HG03565 (cell line): ENCODE measurements around the gene EFEMP2.
"Not testable (repeated sequence)": the region's sequence is repeated elsewhere in the genome, so short reads cannot be mapped to it uniquely, and the experiment has no call there.

Experiments
- ATAC-seq: cut with Tn5 transposase; IDR thresholded peaks from one replicate; pipeline ENCODE4 v1.9.1; 2021; ENCODE audit warnings: mild to moderate bottlenecking, moderate library complexity; ENCODE audit not compliant: unreplicated experiment

The EFEMP2 gene

GRCh38 chr11:65833297-65834030, 39.1 kb downstream of the EFEMP2 start, which contains the start of gene SNX32:
Gene SNX32, plus strand, starts transcription at chr11:65833963. Its CDS starts 103 bp downstream, at chr11:65834066.
- ATAC-seq: peak; percentile 78

- ATAC-seq: not testable (repeated sequence)
These were observed 40.4 kb downstream of the EFEMP2 start for GRCh38 chr11:65832231-65832630.

GRCh38 chr11:65829459-65829858, 43.1 kb downstream of the EFEMP2 start:
- no peak for ATAC-seq

- ATAC-seq: no peak
These were observed 45.4 kb downstream of the EFEMP2 start for GRCh38 chr11:65826984-65827735.

- no peak for ATAC-seq
These were observed 49.6 kb downstream of the EFEMP2 start for GRCh38 chr11:65822776-65823528.

GRCh38 chr11:65821107-65821506, 51.5 kb downstream of the EFEMP2 start:
- no peak for ATAC-seq

- ATAC-seq: peak; percentile 72
These were observed 54.5 kb downstream of the EFEMP2 start for GRCh38 chr11:65817835-65818680.

- no peak for ATAC-seq
These were observed 55.2 kb downstream of the EFEMP2 start for GRCh38 chr11:65817312-65817834.

GRCh38 chr11:65816696-65817095, 55.9 kb downstream of the EFEMP2 start:
- no peak for ATAC-seq
